Liver (tissue), 9 donors: ENCODE measurements around the gene MLLT10. TPM values are rescaled to one million over a fixed set of nuclear protein-coding genes. Genes with fewer than 3 reads are reported as not detected.

Experiments used
- DNase-seq: peaks from one replicate; pipeline ENCODE4 v3.0.0-alpha.2; 2017; ENCODE audit warnings: low spot score
- H3K27ac ChIP-seq, 2 donors: one replicate each; pipeline ENCODE4 v1.7.0; 2013; ENCODE audit warnings: inconsistent platforms in 2 of 2, low read length in 2 of 2, control low read depth in 1 of 2, low read depth in 1 of 2, mild to moderate bottlenecking in 1 of 2
- H3K27me3 ChIP-seq, 4 donors: one replicate each; pipeline versions ENCODE4 v1.6.1 to v1.7.0; 2013; ENCODE audit warnings: low read length in 3 of 4, inconsistent platforms in 1 of 4, mild to moderate bottlenecking in 1 of 4, moderate library complexity in 1 of 4; ENCODE audit not compliant: control insufficient read depth in 4 of 4, insufficient read depth in 4 of 4
- H3K36me3 ChIP-seq, 4 donors: one replicate each; pipeline versions ENCODE4 v1.6.1 to v1.7.0; 2013; ENCODE audit warnings: low read length in 3 of 4, mild to moderate bottlenecking in 3 of 4, low read depth in 1 of 4, moderate library complexity in 1 of 4; ENCODE audit not compliant: control insufficient read depth in 4 of 4, insufficient read depth in 3 of 4
- H3K4me1 ChIP-seq, 4 donors: one replicate each; pipeline versions ENCODE4 v1.6.1 to v1.7.0; 2013; ENCODE audit warnings: low read length in 3 of 4, mild to moderate bottlenecking in 3 of 4, moderate library complexity in 1 of 4; ENCODE audit not compliant: control insufficient read depth in 4 of 4, insufficient read depth in 4 of 4
- H3K4me3 ChIP-seq, 3 donors: one replicate each; pipeline versions ENCODE4 v1.6.1 to v1.7.0; 2013; ENCODE audit warnings: low read length in 3 of 3, control low read depth in 1 of 3, low read depth in 1 of 3, mild to moderate bottlenecking in 1 of 3
- H3K9ac ChIP-seq, 2 donors: one replicate each; pipeline ENCODE4 v1.7.0; 2013; ENCODE audit warnings: low read length in 2 of 2, mild to moderate bottlenecking in 2 of 2, moderate library complexity in 2 of 2, control low read depth in 1 of 2, low read depth in 1 of 2
- H3K9me3 ChIP-seq, 4 donors: one replicate each; pipeline versions ENCODE4 v1.6.1 to v1.7.0; 2013; ENCODE audit warnings: low read length in 3 of 4; ENCODE audit not compliant: control insufficient read depth in 4 of 4
- EGR1 ChIP-seq, 2 donors: IDR thresholded peaks; 2 replicates each; pipeline ENCODE4 v1.6.1; 2016 to 2018; ENCODE audit warnings: antibody characterized with exemption in 2 of 2, low read depth in 2 of 2
- FOXA1 ChIP-seq: IDR thresholded peaks from 2 replicates; pipeline ENCODE4 v1.6.1; 2016; ENCODE audit warnings: antibody characterized with exemption
- FOXA2 ChIP-seq: IDR thresholded peaks from 2 replicates; pipeline ENCODE4 v1.6.1; 2016; ENCODE audit warnings: antibody characterized with exemption
- GABPA ChIP-seq, 2 donors: IDR thresholded peaks in 1 of 2; conservative IDR thresholded peaks in 1 of 2; 2 replicates each; pipeline ENCODE4 v1.6.1; 2016; ENCODE audit warnings: antibody characterized with exemption in 2 of 2, mild to moderate bottlenecking in 1 of 2, moderate library complexity in 1 of 2
- HNF4A ChIP-seq, 2 donors: conservative IDR thresholded peaks; 2 replicates each; pipeline ENCODE4 v1.6.1; 2016; ENCODE audit warnings: antibody characterized with exemption in 2 of 2, mild to moderate bottlenecking in 2 of 2
- HNF4G ChIP-seq: IDR thresholded peaks from 2 replicates; pipeline ENCODE4 v1.6.1; 2016; ENCODE audit warnings: antibody characterized with exemption
- JUND ChIP-seq, 2 donors: IDR thresholded peaks; 2 replicates each; pipeline ENCODE4 v1.6.1; 2016; ENCODE audit warnings: antibody characterized with exemption in 2 of 2
- NR2F2 ChIP-seq: IDR thresholded peaks from 2 replicates; pipeline ENCODE4 v1.6.1; 2016; ENCODE audit warnings: antibody characterized with exemption
- RAD21 ChIP-seq, 2 donors: IDR thresholded peaks; 2 replicates each; pipeline ENCODE4 v1.6.1; 2016; ENCODE audit warnings: antibody characterized with exemption in 2 of 2, mild to moderate bottlenecking in 2 of 2
- RXRA ChIP-seq, 2 donors: IDR thresholded peaks; 2 replicates each; pipeline ENCODE4 v1.6.1; 2017 to 2018; ENCODE audit warnings: antibody characterized with exemption in 2 of 2, mild to moderate bottlenecking in 1 of 2
- SP1 ChIP-seq: IDR thresholded peaks from 2 replicates; pipeline ENCODE4 v1.6.1; 2018; ENCODE audit warnings: antibody characterized with exemption, mild to moderate bottlenecking
- TAF1 ChIP-seq: conservative IDR thresholded peaks from 2 replicates; pipeline ENCODE4 v1.6.1; 2016; ENCODE audit warnings: antibody characterized with exemption, mild to moderate bottlenecking
- YY1 ChIP-seq: IDR thresholded peaks from 2 replicates; pipeline ENCODE4 v1.6.1; 2016; ENCODE audit warnings: antibody characterized with exemption, mild to moderate bottlenecking
- WGBS: extraction: QIAGEN DNeasy Blood & Tissue Kit; methylation state at CpG from one replicate; pipeline ENCODE4 v1.1.7; 2013; 5-methylcytosine and 5-hydroxymethylcytosine counted together
- polyA plus RNA-seq, 2 donors: library from polyadenylated mRNA; stranded (reverse) in 1 of 2; unstranded in 1 of 2; fragments of 200-250 nt in 1 of 2; fragments of >200 nt in 1 of 2; fragmentation: Nextera tagmentation in 1 of 2; extraction: Ambion mirVana in 1 of 2; gene quantifications; one replicate each; pipeline versions ENCODE4 v1.2.1 to v1.2.3, GENCODE V29; 2013 to 2015
- total RNA-seq, 2 donors: library from RNA; depleted of rRNA; stranded (reverse); fragments of >200 nt; gene quantifications; one replicate each; pipeline ENCODE4 v1.2.3, GENCODE V29; 2014
- TF ChIP-seq, protein P1 (sequence below): IDR thresholded peaks from 2 replicates; pipeline ENCODE4 v1.6.1; 2016; ENCODE audit warnings: antibody characterized with exemption
- TF ChIP-seq, protein P2 (sequence below): fragments of 150-350 bp; IDR thresholded peaks from 2 replicates; pipeline ENCODE4 v1.5.1; 2017; ENCODE audit warnings: improper control_type of control experiment, low read depth, low read length; ENCODE audit not compliant: missing input control
- TF ChIP-seq, protein P3 (sequence below): IDR thresholded peaks from 2 replicates; pipeline ENCODE4 v1.6.1; 2016; ENCODE audit warnings: antibody characterized with exemption
- TF ChIP-seq, protein P4 (sequence below): IDR thresholded peaks from 2 replicates; pipeline ENCODE4 v1.6.1; 2016; ENCODE audit warnings: antibody characterized with exemption
- TF ChIP-seq, protein P5 (sequence below): IDR thresholded peaks from 2 replicates; pipeline ENCODE4 v1.6.1; 2016; ENCODE audit warnings: antibody characterized with exemption, mild to moderate bottlenecking
- donor health status: healthy.
- donor health status: healthy.
- donor health status: healthy.
- donor health status: healthy.
- donor health status: healthy.

The MLLT10 gene
- total and polyA plus RNA-seq, 4 donors = 11.9 to 47.4 (median 22.6) TPM

DNA sequence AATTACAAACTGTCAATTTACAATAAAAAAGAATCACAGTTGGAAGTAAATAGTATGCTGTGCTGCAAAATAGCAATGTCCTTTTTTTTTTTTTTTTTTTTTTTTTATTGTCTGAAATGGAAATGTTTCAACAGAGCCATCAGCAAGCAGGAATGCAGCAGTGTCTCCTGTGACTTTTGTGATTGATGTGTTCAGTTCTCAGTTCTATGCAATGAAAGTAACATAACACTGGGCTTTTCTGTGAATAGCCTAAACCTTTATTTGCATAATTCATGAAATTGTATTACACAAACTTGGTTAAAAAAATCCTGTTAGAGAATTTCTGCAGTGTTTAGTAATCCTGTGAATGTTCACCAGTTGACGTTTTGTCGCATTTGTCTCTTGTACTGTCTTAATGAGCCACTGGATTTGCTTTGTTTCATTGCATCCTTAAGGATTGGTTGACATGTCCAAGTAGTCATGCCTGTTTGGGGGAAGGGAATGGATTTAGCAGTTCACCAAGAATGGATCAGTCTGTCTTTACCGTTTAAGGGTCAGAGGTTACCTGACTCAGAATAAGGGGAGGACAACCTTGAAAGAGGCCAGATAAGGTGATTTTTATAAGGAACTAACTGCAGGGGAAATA is 192.7 kb downstream of the MLLT10 start:
- Histone ChIP-seq H3K27me3 (no peaks in the 10 kb centered on the region), H3K4me3 (no peak overlapping the region), H3K4me1 (peaks cover 2 to 12% (median 9%) of the 10 kb centered on the region in 4 donors), H3K27ac (no peak overlapping the region), H3K36me3 (peaks cover 0 to 11% (median 6%) of the 10 kb centered on the region in 4 donors), H3K9me3 (no peaks in the 10 kb centered on the region), H3K9ac (no peak overlapping the region)
- TF ChIP-seq RAD21 (IDR thresholded peaks at IDR 0.05) (no peak), JUND (IDR thresholded peaks at IDR 0.05) (no peak), RXRA (IDR thresholded peaks at IDR 0.05) (no peak), GABPA (IDR thresholded peaks at IDR 0.05 in 1 of 2, conservative IDR thresholded peaks at IDR 0.05 in 1 of 2) (no peak), HNF4G (no peak), TAF1 (no peak)
- WGBS = 77% methylated on average over 3 of the region's 3 CpGs
- DNase-seq = no peak

DNA sequence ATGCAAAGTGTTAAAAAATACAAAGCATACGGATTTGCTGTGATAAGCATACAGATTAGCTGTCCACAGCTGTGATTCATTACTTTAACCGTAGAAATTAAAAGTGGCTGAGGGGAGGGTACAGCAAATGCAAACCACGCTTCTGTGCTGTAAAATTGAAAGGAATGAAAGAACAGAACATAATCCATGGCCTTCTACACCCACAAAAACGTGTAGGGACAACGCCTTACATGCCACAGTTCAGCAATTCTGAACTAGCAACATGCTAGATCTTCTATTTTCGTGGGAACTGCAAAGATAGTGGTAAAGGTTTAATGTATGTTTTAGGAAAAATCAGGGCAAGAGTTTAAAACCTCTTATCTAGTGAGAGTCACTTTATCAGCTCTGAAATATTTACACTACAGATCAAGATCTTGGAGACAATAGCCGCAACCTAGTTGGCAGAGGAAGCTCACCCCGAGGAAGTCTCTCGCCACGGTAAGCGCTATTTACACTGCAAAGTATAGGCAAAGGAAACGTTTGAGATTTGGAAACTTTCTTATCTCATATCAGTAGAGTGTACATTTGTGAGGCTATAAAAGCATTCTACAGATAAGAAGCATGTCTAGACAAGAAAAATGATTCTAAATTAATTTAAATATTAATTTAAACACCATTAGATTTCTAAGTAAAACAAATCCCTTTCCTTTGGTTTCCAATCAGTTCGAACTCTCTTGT is 193.6 kb downstream of the MLLT10 start:
- Histone ChIP-seq H3K36me3 (peaks cover 0 to 11% (median 6%) of the 10 kb centered on the region in 4 donors), H3K27ac (no peak overlapping the region), H3K9me3 (no peaks in the 10 kb centered on the region), H3K9ac (no peak overlapping the region), H3K4me1 (peaks cover 2 to 16% (median 11%) of the 10 kb centered on the region in 4 donors), H3K27me3 (no peaks in the 10 kb centered on the region), H3K4me3 (no peak overlapping the region)
- 64% methylated on average over 13 of the region's 13 CpGs for WGBS
- TF ChIP-seq EGR1 (IDR thresholded peaks at IDR 0.05; ENCODE audit: low read depth in 2 of 2) (no peak), YY1 (no peak), SP1 (no peak), HNF4G (no peak), GABPA (IDR thresholded peaks at IDR 0.05 in 1 of 2, conservative IDR thresholded peaks at IDR 0.05 in 1 of 2) (no peak), RXRA (IDR thresholded peaks at IDR 0.05) (no peak), TAF1 (no peak), HNF4A (conservative IDR thresholded peaks at IDR 0.05) (no peak), FOXA2 (no peak), RAD21 (IDR thresholded peaks at IDR 0.05) (no peak), NR2F2 (no peak), JUND (IDR thresholded peaks at IDR 0.05) (no peak), FOXA1 (no peak)
- TF ChIP-seq, protein P1, sequence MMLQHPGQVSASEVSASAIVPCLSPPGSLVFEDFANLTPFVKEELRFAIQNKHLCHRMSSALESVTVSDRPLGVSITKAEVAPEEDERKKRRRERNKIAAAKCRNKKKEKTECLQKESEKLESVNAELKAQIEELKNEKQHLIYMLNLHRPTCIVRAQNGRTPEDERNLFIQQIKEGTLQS = no peak
- TF ChIP-seq, protein P2, sequence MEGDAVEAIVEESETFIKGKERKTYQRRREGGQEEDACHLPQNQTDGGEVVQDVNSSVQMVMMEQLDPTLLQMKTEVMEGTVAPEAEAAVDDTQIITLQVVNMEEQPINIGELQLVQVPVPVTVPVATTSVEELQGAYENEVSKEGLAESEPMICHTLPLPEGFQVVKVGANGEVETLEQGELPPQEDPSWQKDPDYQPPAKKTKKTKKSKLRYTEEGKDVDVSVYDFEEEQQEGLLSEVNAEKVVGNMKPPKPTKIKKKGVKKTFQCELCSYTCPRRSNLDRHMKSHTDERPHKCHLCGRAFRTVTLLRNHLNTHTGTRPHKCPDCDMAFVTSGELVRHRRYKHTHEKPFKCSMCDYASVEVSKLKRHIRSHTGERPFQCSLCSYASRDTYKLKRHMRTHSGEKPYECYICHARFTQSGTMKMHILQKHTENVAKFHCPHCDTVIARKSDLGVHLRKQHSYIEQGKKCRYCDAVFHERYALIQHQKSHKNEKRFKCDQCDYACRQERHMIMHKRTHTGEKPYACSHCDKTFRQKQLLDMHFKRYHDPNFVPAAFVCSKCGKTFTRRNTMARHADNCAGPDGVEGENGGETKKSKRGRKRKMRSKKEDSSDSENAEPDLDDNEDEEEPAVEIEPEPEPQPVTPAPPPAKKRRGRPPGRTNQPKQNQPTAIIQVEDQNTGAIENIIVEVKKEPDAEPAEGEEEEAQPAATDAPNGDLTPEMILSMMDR = no peak
- TF ChIP-seq, protein P3, sequence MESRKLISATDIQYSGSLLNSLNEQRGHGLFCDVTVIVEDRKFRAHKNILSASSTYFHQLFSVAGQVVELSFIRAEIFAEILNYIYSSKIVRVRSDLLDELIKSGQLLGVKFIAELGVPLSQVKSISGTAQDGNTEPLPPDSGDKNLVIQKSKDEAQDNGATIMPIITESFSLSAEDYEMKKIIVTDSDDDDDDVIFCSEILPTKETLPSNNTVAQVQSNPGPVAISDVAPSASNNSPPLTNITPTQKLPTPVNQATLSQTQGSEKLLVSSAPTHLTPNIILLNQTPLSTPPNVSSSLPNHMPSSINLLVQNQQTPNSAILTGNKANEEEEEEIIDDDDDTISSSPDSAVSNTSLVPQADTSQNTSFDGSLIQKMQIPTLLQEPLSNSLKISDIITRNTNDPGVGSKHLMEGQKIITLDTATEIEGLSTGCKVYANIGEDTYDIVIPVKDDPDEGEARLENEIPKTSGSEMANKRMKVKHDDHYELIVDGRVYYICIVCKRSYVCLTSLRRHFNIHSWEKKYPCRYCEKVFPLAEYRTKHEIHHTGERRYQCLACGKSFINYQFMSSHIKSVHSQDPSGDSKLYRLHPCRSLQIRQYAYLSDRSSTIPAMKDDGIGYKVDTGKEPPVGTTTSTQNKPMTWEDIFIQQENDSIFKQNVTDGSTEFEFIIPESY = no peak
- TF ChIP-seq, protein P4, sequence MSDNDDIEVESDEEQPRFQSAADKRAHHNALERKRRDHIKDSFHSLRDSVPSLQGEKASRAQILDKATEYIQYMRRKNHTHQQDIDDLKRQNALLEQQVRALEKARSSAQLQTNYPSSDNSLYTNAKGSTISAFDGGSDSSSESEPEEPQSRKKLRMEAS = no peak
- TF ChIP-seq, protein P5, sequence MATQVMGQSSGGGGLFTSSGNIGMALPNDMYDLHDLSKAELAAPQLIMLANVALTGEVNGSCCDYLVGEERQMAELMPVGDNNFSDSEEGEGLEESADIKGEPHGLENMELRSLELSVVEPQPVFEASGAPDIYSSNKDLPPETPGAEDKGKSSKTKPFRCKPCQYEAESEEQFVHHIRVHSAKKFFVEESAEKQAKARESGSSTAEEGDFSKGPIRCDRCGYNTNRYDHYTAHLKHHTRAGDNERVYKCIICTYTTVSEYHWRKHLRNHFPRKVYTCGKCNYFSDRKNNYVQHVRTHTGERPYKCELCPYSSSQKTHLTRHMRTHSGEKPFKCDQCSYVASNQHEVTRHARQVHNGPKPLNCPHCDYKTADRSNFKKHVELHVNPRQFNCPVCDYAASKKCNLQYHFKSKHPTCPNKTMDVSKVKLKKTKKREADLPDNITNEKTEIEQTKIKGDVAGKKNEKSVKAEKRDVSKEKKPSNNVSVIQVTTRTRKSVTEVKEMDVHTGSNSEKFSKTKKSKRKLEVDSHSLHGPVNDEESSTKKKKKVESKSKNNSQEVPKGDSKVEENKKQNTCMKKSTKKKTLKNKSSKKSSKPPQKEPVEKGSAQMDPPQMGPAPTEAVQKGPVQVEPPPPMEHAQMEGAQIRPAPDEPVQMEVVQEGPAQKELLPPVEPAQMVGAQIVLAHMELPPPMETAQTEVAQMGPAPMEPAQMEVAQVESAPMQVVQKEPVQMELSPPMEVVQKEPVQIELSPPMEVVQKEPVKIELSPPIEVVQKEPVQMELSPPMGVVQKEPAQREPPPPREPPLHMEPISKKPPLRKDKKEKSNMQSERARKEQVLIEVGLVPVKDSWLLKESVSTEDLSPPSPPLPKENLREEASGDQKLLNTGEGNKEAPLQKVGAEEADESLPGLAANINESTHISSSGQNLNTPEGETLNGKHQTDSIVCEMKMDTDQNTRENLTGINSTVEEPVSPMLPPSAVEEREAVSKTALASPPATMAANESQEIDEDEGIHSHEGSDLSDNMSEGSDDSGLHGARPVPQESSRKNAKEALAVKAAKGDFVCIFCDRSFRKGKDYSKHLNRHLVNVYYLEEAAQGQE = no peak
- no peak for DNase-seq
